PC-3 (cell line): Measurements from ENCODE around the gene ODAD2.

Experiments
- EZH2 ChIP-seq: fragments of 300-600 bp; sonication (generic); IDR thresholded peaks from one replicate; pipeline ENCODE4 v1.6.1; 2017; ENCODE audit warnings: antibody characterized with exemption, mild to moderate bottlenecking, low read length; ENCODE audit not compliant: unreplicated experiment
- EZH2phosphoT487 ChIP-seq: fragments of 300-600 bp; sonication (generic); IDR thresholded peaks from 2 replicates; pipeline ENCODE4 v1.6.1; 2018; ENCODE audit warnings: mild to moderate bottlenecking, antibody characterized with exemption, low read length, borderline replicate concordance
- TF ChIP-seq, protein P1 (sequence below): fragments of 300-600 bp; sonication (generic); conservative IDR thresholded peaks from 2 replicates; pipeline ENCODE4 v1.5.1; 2017; ENCODE audit warnings: antibody characterized with exemption, low read depth, mild to moderate bottlenecking, low read length

DNA sequence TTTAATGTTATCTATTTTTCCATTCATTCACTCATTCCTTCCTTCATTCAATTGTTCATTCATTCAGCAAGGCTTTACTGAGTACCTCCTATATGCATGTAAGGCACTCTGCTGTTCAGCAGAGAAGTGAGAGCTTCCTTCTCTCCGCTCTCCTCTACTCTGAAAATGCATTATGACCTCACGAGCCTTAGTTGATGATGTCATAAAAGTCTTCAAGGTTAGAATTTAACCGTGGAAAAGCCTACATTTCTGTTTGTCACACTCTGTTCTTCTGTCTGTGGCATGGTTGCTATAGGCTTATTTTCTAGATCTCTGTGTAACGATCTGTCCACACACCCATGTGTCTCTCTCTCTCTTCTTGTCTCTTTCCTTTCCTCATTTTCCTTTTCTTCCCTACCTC lies 17.1 kb downstream of the ODAD2 start:
- TF ChIP-seq EZH2, result no peak
- TF ChIP-seq, protein P1, sequence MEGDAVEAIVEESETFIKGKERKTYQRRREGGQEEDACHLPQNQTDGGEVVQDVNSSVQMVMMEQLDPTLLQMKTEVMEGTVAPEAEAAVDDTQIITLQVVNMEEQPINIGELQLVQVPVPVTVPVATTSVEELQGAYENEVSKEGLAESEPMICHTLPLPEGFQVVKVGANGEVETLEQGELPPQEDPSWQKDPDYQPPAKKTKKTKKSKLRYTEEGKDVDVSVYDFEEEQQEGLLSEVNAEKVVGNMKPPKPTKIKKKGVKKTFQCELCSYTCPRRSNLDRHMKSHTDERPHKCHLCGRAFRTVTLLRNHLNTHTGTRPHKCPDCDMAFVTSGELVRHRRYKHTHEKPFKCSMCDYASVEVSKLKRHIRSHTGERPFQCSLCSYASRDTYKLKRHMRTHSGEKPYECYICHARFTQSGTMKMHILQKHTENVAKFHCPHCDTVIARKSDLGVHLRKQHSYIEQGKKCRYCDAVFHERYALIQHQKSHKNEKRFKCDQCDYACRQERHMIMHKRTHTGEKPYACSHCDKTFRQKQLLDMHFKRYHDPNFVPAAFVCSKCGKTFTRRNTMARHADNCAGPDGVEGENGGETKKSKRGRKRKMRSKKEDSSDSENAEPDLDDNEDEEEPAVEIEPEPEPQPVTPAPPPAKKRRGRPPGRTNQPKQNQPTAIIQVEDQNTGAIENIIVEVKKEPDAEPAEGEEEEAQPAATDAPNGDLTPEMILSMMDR, result no peak
- TF ChIP-seq EZH2phosphoT487, result no peak
